Measurements from ENCODE around the gene GPR15LG. TPM values are rescaled to one million over a fixed set of nuclear protein-coding genes. Genes with fewer than 3 reads are reported as not detected.

Gene GPR15LG
- total RNA-seq, 1 experiment from 2014 or later, result not detected

- DNase-seq (ENCODE audit: low read depth), result no peak
Observed at GRCh38 chr10:84193327-84193726, 19.7 kb downstream of the GPR15LG start.

- no peak for DNase-seq (ENCODE audit: low read depth)
Observed at GRCh38 chr10:84193846-84194423, 20.3 kb downstream of the GPR15LG start.

- DNase-seq (ENCODE audit: low read depth), result no peak
Observed at GRCh38 chr10:84194424-84195043, 20.9 kb downstream of the GPR15LG start, which contains the start of gene CDHR1. Gene CDHR1, plus strand, starts transcription at chr10:84194537. Its CDS starts 224 bp downstream, at chr10:84194761.

- no peak for DNase-seq (ENCODE audit: low read depth)
Observed at GRCh38 chr10:84195044-84195830, 21.6 kb downstream of the GPR15LG start.

GRCh38 chr10:84196083-84196482 lies 22.5 kb downstream of the GPR15LG start:
- no peak for DNase-seq (ENCODE audit: low read depth)

- no peak for DNase-seq (ENCODE audit: low read depth)
Observed at GRCh38 chr10:84196941-84197340, 23.3 kb downstream of the GPR15LG start.

- DNase-seq (ENCODE audit: low read depth), result no peak
Observed at GRCh38 chr10:84197643-84198042, 24.0 kb downstream of the GPR15LG start.

- DNase-seq (ENCODE audit: low read depth), result no peak
Observed at GRCh38 chr10:84198206-84198915, 24.8 kb downstream of the GPR15LG start.

GRCh38 chr10:84200537-84201243 lies 27.1 kb downstream of the GPR15LG start:
- no peak for DNase-seq (ENCODE audit: low read depth)

- DNase-seq (ENCODE audit: low read depth), result no peak
Observed at GRCh38 chr10:84201244-84201606, 27.6 kb downstream of the GPR15LG start.

- no peak for DNase-seq (ENCODE audit: low read depth)
Observed at GRCh38 chr10:84201682-84202081, 28.1 kb downstream of the GPR15LG start.

GRCh38 chr10:84202349-84202748 lies 28.7 kb downstream of the GPR15LG start:
- DNase-seq (ENCODE audit: low read depth), result no peak

- DNase-seq (ENCODE audit: low read depth), result no peak
Observed at GRCh38 chr10:84204122-84204521, 30.5 kb downstream of the GPR15LG start.

GRCh38 chr10:84204610-84205009 lies 31.0 kb downstream of the GPR15LG start:
- no peak for DNase-seq (ENCODE audit: low read depth)

- peak; percentile 34 for DNase-seq (ENCODE audit: low read depth)
Observed at GRCh38 chr10:84205049-84205852, 31.6 kb downstream of the GPR15LG start.

- DNase-seq (ENCODE audit: low read depth), result no peak
Observed at GRCh38 chr10:84205853-84206525, 32.4 kb downstream of the GPR15LG start.

GRCh38 chr10:84208023-84208422 lies 34.4 kb downstream of the GPR15LG start:
- no peak for DNase-seq (ENCODE audit: low read depth)

GRCh38 chr10:84211566-84211965 lies 38.0 kb downstream of the GPR15LG start:
- no peak for DNase-seq (ENCODE audit: low read depth)

- no peak for DNase-seq (ENCODE audit: low read depth)
Observed at GRCh38 chr10:84212014-84212413, 38.4 kb downstream of the GPR15LG start.

- DNase-seq (ENCODE audit: low read depth), result no peak
Observed at GRCh38 chr10:84213076-84213475, 39.5 kb downstream of the GPR15LG start.

All from LHCN-M2 (cell line).